ENCODE data around the gene DCHS1.

Gene DCHS1

DNA sequence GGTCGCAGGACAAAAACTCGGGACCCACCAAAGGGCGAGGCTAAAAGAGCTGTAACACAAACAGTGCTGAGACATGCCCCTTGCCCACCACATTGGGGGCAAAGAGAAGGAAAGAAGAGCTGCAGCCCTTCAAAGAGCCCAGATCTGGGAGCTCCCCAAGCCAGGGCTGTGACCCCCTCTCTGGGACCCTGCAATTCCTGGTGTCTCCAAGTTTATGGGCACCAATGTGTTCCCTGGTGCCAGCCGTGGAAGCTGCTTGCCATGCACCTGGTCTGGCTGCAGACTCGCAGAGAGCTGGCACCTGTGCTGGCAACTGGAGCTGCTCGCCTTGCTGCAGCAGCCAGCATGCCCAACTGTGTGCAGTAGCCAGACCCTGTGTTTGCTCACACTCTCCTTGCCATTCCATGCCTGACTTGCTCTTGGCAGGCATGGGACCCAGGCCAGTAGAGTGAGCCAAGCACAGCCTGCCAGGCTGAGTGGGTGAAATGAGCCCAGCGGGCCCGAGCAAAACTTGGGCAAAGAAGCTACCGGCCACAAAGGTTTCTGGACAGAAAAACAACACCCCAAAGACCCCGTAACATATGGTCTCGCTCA is 68.2 kb downstream of the DCHS1 start:
- DNase-seq (ENCODE audit: insufficient read length, low spot score) (no peak), FAIRE-seq (no peak)
- TF ChIP-seq POU2F2 (IDR thresholded peaks at IDR 0.05; ENCODE audit: low read depth, low read length) (no peak), POLR2AphosphoS5 (IDR thresholded peaks at IDR 0.05; ENCODE audit: low read depth, low read length) (no peak), POLR2A (IDR thresholded peaks at IDR 0.05; ENCODE audit: low read depth, low read length) (no peak), PAX5 (IDR thresholded peaks at IDR 0.05; ENCODE audit: insufficient read depth, low read length, severe bottlenecking) (no peak)

DNA sequence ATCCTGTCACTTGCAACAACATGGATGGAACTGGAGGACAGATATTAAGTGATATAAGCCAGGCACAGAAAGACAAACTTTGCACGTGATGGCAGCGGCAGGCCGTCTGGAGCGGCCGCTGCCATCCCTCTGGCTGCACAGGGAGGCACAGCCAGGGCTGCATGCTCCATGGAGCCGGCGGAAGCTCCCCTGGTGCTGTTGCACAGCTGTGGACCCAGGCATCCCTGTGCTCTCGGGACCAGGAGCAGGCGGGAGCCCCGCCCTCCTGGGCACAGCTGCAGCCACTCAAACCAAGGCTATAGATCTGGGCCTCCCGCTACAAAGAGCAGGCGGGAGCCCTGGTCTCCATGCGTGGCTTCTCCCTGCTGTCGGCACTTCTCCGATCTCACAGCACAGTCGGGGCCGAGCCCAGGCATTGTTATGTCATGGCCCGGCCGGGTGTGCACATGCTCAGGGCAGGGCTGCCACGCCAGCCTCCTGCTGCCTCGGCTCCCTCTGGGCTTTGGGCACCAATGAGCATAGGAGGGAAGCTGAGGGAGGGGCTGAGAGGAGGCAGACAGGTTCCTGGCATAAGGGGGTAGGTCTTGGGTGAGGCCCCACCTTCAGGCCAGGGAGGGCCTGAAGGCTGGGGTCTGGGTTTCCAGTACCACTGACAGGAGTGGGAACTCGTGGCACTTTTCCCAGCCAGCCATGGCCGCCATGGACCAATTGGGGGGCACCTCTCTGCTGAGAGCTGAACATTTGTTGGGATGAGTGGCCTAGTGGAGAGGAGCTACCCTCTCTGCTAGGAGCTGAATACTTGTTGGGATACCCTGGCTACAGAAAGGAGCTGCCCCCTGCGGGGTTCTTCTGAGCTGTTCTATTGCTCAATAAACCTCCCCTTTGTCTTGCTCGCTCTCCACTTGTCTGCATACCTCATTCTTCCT is 68.9 kb downstream of the DCHS1 start:
- TF ChIP-seq SPI1 (IDR thresholded peaks at IDR 0.05; ENCODE audit: low read depth, low read length) (no peak), TAF1 (IDR thresholded peaks at IDR 0.05; ENCODE audit: low read depth, low read length) (no peak), POU2F2 (IDR thresholded peaks at IDR 0.05; ENCODE audit: low read depth, low read length) (no peak), PAX5 (IDR thresholded peaks at IDR 0.05; ENCODE audit: insufficient read depth, low read length, severe bottlenecking) (no peak), POLR2AphosphoS5 (IDR thresholded peaks at IDR 0.05; ENCODE audit: low read depth, low read length) (no peak), POLR2A (IDR thresholded peaks at IDR 0.05; ENCODE audit: low read depth, low read length) (no peak)
- FAIRE-seq: no peak
- DNase-seq (ENCODE audit: insufficient read length, low spot score): no peak

DNA sequence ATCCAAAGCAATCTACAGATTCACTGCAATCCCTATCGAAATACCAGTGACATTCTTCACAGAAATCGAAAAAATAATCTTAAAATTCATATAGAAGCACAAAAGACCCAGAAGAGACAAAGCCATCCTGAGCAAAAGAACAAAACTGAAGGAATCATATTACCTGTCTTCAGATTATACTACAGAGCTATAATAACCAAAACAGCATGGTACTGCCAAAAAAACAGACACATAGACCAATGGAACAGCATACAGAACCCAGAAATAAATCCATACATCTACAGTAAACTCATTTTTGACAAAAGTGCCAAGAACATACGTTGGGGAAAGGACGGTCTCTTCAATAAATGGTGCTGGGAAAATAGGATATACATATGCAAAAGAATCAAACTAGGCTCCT is 71.1 kb downstream of the DCHS1 start:
- FAIRE-seq: no peak
- TF ChIP-seq POU2F2 (IDR thresholded peaks at IDR 0.05; ENCODE audit: low read depth, low read length): no peak
- no peak for TF ChIP-seq POLR2A (IDR thresholded peaks at IDR 0.05; ENCODE audit: low read depth, low read length)
- TF ChIP-seq TAF1 (IDR thresholded peaks at IDR 0.05; ENCODE audit: low read depth, low read length): no peak
- no peak for DNase-seq (ENCODE audit: insufficient read length, low spot score)

DNA sequence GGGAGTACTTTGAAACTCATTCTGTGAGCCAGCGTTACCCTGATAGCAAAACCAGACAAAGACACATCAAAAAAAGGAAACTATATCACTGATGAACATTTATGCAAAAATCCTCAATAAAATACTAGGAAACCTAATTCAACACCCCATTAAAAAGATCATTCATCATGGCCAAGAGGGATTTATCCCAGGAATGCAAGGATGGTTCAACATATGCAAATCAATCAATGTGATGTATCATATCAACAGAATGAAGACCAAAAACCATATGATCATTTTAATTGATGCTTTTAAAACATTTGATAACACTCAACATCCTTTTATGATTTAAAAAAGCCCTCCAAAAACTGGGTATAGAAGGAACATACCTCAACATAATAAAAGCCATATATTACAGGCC is 72.0 kb downstream of the DCHS1 start:
- FAIRE-seq (no peak), DNase-seq (ENCODE audit: insufficient read length, low spot score) (no peak)
- TF ChIP-seq PAX5 (IDR thresholded peaks at IDR 0.05; ENCODE audit: insufficient read depth, low read length, severe bottlenecking): no peak
- no peak for TF ChIP-seq TAF1 (IDR thresholded peaks at IDR 0.05; ENCODE audit: low read depth, low read length)

DNA sequence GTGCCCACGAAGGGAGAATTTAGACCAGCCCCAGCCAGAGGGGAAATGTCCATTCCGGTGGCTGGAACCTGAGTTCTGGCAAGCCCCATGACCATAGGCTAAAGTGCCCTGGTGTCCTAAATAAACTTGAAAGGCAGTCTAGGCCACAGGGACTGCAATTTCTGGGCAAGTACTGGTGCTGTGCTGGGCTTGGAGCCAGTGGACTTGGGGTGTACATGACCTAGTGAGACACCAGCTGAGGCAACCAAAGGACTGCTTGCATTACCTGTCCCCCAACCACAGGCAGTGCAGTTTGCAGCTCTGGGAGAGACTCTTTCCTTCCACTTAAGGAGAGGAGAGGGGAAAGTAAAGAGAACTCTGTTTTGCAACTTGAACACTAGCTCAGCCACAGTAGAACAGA is 75.9 kb downstream of the DCHS1 start:
- TF ChIP-seq POU2F2 (IDR thresholded peaks at IDR 0.05; ENCODE audit: low read depth, low read length) (no peak), PAX5 (IDR thresholded peaks at IDR 0.05; ENCODE audit: insufficient read depth, low read length, severe bottlenecking) (no peak), POLR2AphosphoS5 (IDR thresholded peaks at IDR 0.05; ENCODE audit: low read depth, low read length) (no peak), TAF1 (IDR thresholded peaks at IDR 0.05; ENCODE audit: low read depth, low read length) (no peak), SPI1 (IDR thresholded peaks at IDR 0.05; ENCODE audit: low read depth, low read length) (no peak), POLR2A (IDR thresholded peaks at IDR 0.05; ENCODE audit: low read depth, low read length) (no peak)
- FAIRE-seq (no peak), DNase-seq (ENCODE audit: insufficient read length, low spot score) (no peak)

DNA sequence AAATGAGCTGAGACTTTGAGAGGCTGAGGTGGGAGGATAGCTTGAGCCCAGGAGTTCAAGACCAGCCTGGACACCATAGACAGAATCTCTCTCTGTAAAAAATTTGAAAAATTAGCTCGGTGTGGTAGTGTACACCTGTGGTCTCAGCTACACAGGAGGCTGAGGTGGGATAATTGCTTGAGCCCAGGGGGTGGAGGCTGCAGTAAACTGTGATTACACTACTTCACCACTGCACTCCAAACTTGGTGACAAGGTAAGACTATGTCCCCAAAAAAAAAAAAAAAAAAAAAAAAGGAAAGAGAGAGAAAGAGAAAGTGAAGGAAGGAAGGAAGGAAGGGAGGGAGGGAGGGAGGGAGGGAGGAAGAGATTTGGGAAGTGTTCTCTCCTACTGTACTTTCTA is 77.5 kb downstream of the DCHS1 start:
- FAIRE-seq: no peak
- DNase-seq (ENCODE audit: insufficient read length, low spot score): no peak
- no peak for TF ChIP-seq POLR2A (IDR thresholded peaks at IDR 0.05; ENCODE audit: low read depth, low read length)
- TF ChIP-seq TAF1 (IDR thresholded peaks at IDR 0.05; ENCODE audit: low read depth, low read length): no peak
- no peak for TF ChIP-seq POLR2AphosphoS5 (IDR thresholded peaks at IDR 0.05; ENCODE audit: low read depth, low read length)
- no peak for TF ChIP-seq POU2F2 (IDR thresholded peaks at IDR 0.05; ENCODE audit: low read depth, low read length)
- TF ChIP-seq SPI1 (IDR thresholded peaks at IDR 0.05; ENCODE audit: low read depth, low read length): no peak
- TF ChIP-seq PAX5 (IDR thresholded peaks at IDR 0.05; ENCODE audit: insufficient read depth, low read length, severe bottlenecking): no peak

DNA sequence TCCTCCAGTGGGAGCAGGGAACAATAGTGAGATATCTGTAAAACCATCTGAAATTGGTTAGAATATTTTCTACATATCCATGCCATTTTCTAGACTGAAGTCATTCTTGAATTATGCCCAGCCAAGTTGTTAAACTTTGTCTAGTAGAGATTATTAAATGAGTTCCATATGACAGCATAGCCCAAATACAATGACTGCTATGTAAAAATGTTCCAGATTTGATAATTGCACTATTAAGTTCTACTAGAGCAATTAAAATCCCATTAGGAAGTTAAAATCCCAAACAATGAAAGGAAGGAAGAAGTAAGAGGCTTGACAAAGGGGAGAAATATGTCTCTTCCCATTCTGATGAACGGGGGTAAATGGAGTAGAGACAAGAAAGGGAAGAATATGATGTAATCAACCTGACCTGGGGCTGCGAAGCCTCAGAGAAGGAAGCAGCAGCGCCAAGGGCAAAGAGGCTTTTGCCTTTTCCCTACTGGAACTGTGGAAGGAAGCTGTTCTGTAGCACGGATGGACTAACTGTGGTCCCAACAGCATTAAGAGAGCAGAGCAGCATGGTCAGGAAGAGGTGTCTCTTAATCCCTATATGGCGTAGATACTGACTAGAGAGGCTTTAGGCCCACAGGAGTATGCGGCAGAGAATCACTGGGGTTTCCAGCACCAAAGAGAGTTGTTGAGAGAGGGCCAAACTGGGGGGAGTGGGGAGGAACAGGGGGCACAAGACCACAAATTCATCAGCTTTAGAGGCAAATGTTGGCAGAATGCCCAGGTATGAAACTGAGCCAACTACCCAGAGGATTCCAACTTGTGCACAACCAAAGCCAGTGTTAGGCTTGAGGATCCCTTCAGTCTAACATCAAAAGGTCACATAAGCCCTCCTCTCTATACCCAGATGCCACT is 78.9 kb downstream of the DCHS1 start:
- DNase-seq (ENCODE audit: insufficient read length, low spot score) (no peak), FAIRE-seq (no peak)
- TF ChIP-seq TAF1 (IDR thresholded peaks at IDR 0.05; ENCODE audit: low read depth, low read length): no peak
- TF ChIP-seq POLR2AphosphoS5 (IDR thresholded peaks at IDR 0.05; ENCODE audit: low read depth, low read length): no peak
- TF ChIP-seq POU2F2 (IDR thresholded peaks at IDR 0.05; ENCODE audit: low read depth, low read length): no peak
- TF ChIP-seq PAX5 (IDR thresholded peaks at IDR 0.05; ENCODE audit: insufficient read depth, low read length, severe bottlenecking): no peak

DNA sequence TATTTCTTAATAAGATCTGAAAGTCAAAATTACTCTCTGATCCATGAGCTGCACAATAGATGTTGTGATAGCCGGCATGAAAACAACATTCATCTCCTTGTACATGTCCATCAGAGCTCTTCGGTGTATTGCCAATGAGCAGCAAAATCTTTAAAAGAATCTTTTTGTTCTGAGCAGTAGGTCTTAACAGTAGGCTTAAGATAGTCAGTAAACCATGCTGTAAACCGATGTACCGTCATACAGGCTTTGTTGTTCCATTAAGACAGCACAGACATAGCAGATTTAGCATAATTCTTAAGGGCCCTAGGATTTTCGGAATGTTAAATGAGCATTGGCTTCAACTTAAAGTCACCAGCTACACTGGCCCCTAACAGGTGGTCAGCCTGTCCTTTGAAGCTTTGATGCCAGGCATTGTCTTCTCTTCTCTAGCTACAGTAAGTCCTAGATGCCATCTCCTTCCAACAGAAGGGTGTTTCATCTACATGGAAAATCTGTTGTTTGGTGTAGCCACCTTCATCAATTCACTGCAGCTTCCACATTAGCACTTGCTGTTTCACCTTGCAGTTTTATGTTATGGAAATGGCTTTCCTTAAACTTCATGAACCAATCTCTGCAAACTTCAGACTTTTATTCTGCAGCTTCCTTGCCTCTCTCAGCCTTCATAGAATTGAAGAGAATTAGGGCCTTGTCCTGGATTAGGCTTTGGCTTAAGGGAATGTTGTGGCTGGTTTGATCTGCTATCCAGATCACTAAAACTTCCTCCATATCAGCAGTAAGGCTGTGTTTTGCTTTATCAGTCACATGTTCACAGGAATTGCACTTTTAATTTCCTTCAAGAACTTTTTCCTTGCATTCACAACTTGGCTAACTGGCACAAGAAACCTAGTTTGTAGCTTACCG is 80.5 kb downstream of the DCHS1 start:
- TF ChIP-seq POLR2A (IDR thresholded peaks at IDR 0.05; ENCODE audit: low read depth, low read length) (no peak), TAF1 (IDR thresholded peaks at IDR 0.05; ENCODE audit: low read depth, low read length) (no peak), POU2F2 (IDR thresholded peaks at IDR 0.05; ENCODE audit: low read depth, low read length) (no peak), PAX5 (IDR thresholded peaks at IDR 0.05; ENCODE audit: insufficient read depth, low read length, severe bottlenecking) (no peak), SPI1 (IDR thresholded peaks at IDR 0.05; ENCODE audit: low read depth, low read length) (no peak), POLR2AphosphoS5 (IDR thresholded peaks at IDR 0.05; ENCODE audit: low read depth, low read length) (no peak)
- no peak for DNase-seq (ENCODE audit: insufficient read length, low spot score)
- no peak for FAIRE-seq

DNA sequence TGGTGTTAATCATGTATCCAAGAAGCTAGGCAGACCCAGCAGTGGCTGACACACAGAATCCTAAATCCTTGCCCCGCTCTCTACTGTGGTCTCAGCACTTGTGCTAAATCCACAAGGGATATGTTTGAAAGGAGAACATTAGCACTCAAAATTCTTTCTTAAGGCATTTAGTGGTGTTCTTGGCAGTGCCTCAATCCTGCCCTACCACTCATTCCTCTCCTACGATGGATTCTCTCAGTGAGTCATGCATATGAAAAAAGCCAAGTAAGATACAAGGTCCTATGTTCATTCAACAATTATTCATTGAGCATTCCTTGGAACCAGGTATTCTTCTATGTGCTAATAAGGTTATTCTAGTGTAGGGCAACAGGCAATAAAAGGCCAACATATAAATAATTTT is 83.4 kb downstream of the DCHS1 start:
- no peak for TF ChIP-seq POU2F2 (IDR thresholded peaks at IDR 0.05; ENCODE audit: low read depth, low read length)
- no peak for TF ChIP-seq SPI1 (IDR thresholded peaks at IDR 0.05; ENCODE audit: low read depth, low read length)
- TF ChIP-seq POLR2A (IDR thresholded peaks at IDR 0.05; ENCODE audit: low read depth, low read length): no peak
- TF ChIP-seq PAX5 (IDR thresholded peaks at IDR 0.05; ENCODE audit: insufficient read depth, low read length, severe bottlenecking): no peak
- no peak for TF ChIP-seq POLR2AphosphoS5 (IDR thresholded peaks at IDR 0.05; ENCODE audit: low read depth, low read length)
- no peak for TF ChIP-seq TAF1 (IDR thresholded peaks at IDR 0.05; ENCODE audit: low read depth, low read length)
- no peak for FAIRE-seq
- no peak for DNase-seq (ENCODE audit: insufficient read length, low spot score)

Data from GM12891 (cell line).